ENCODE results near the gene FOXP3.

GRCh38 chrX:49247346-49247745, 17.2 kb downstream of the FOXP3 start:
- TF ChIP-seq CTCF (IDR thresholded peaks at IDR 0.05; ENCODE audit: poor library complexity) (no peak), EZH2phosphoT487 (IDR thresholded peaks at IDR 0.05; ENCODE audit: low read depth, severe bottlenecking, unreplicated experiment) (no peak), EZH2 (IDR thresholded peaks at IDR 0.05; ENCODE audit: borderline replicate concordance) (no peak)

Data from hepatocyte (in vitro differentiated cells).